MM.1S (cell line): ENCODE data around the gene DNAI1.

Experiments
- CTCF ChIP-seq: fragments of 300-600 bp; sonication (generic); IDR thresholded peaks from 2 replicates; pipeline ENCODE4 v1.5.1; 2016; ENCODE audit warnings: antibody characterized with exemption, low read length, mixed read lengths
- EZH2 ChIP-seq: fragments of 300-600 bp; sonication (generic); optimal IDR thresholded peaks from 2 replicates; pipeline ENCODE3; 2017; ENCODE audit warnings: low read depth, mild to moderate bottlenecking, antibody characterized with exemption, low read length, mixed read lengths
- EZH2phosphoT487 ChIP-seq: fragments of 300-600 bp; sonication (generic); IDR thresholded peaks from 2 replicates; pipeline ENCODE4 v1.6.1; 2018; ENCODE audit warnings: antibody characterized with exemption, low read length

GRCh38 chr9:34566972-34567371, 108.4 kb downstream of the DNAI1 start:
- TF ChIP-seq CTCF (no peak), EZH2 (no peak), EZH2phosphoT487 (no peak)
